NT2/D1 (cell line): Measurements from ENCODE around the gene CEP72.

ENCODE experiments used
- SUZ12 ChIP-seq: IDR thresholded peaks from 2 replicates; pipeline ENCODE4 v1.6.1; 2011; ENCODE audit not compliant: insufficient read length, insufficient read depth; ENCODE audit errors: extremely low read depth
- YY1 ChIP-seq: IDR thresholded peaks from 2 replicates; pipeline ENCODE4 v1.6.1; 2011; ENCODE audit not compliant: insufficient read length, insufficient read depth
- ZNF274 ChIP-seq: IDR thresholded peaks from 2 replicates; pipeline ENCODE4 v1.6.1; 2011; ENCODE audit warnings: mild to moderate bottlenecking, low read depth, low read length

DNA sequence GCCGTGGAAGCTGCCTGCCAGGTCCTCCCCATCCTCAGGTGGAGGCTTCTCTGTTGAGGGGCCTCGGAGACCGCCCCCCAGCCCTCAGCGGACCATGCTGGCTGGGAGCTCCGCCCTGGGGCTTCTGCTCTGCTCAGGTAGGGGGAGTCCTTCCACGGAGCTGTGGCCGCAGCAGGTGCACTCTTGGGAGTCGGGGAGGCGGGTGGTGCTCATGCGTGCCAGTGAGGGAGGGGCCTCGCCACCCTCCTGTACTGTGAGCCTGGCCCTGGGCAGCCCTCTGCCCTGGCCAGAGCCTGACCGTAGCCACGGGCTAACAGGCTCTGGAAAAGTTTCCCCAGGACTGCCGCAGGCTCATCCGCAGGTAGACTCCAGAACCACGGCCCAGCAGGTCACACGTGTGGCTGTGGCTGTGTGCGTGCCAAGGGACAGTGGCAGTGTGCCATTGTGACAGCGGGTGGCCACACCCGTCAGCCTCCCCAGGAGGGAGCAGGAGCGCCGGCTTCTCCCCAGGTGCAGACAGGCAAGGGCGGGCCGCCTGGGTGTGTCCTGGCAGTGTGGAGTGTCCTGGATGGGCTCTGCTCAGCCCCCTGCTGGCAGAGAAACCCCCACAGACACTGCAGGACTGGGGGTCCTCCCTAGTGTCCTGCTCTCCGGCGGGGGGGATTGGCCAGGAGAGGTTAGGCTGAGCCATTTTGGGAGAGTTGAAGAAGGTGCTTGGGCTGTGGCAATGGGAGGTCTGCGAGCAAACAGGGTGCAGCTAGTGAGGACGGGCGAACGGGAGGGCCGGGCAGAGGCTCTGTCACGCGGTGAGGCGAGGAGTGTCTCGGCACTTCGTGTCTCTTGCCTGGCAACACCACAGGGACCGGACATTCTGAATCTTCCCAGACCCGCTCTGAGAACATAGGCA lies 51.5 kb downstream of the CEP72 start:
- no peak for TF ChIP-seq YY1
- no peak for TF ChIP-seq ZNF274
- no peak for TF ChIP-seq SUZ12
